Activated CD8-positive, alpha-beta memory T cell treated with anti-CD3 and anti-CD28 coated beads for 4 hours (primary cell): ENCODE measurements around the gene LBHD2.
"Not testable (repeated sequence)": the region's sequence is repeated elsewhere in the genome, so short reads cannot be mapped to it uniquely, and the experiment has no call there.

Experiments
- DNase-seq, 2 donors: peaks; one replicate each; pipeline ENCODE4 v3.0.0-alpha.2; 2020; ENCODE audit warnings: low read depth in 2 of 2

The LBHD2 gene

DNA sequence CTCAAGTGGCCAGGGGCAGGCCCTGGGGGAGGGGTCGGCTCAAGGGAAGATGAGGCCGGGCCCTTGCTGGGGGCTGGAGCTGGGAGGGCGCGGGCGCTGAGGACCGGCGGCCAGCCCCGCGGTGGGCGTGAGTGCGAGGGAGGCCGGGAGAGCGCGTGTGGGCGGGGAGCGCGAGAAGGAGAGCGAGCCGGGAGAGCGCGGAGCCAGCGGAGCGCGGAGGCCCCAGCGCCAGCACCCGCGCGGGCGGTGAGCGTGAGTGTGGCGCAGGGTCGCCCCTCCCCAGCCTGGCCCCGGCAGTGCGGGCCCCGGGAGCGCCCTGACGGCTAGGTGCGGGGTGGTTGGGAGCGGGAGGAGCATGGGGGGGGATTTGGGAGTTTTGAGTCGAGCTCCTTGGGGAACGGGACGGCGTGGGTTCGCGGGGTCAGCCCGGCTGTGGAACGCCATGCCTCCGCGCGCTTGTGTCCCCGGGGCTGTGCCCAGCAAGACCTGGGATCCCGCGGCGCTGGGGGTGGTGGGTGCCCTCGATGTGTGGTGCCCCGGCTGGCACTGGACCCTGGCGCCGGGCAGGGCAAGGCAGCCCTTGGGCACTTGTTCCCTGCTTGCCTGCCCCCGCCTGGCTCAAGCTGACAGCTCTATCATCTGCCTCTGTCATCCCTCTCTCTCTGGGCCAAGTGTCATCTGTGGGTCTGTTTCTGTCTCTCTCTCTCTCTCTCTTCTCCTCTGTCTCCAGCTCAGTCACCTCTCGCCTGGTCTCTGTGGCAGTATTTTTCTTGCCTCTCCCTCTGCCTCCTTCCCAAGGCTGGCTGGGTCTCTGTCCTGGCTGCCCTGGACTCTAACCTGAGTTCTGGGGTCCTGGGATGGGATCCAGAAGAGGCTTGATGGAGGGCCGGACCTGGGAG, at the start of gene LBHD2:
TSS of gene LBHD2 (plus strand) at position 190 of the 899 bp plus-strand sequence. CDS start 1,803 bp downstream, outside the sequence.
- no peak for DNase-seq

DNA sequence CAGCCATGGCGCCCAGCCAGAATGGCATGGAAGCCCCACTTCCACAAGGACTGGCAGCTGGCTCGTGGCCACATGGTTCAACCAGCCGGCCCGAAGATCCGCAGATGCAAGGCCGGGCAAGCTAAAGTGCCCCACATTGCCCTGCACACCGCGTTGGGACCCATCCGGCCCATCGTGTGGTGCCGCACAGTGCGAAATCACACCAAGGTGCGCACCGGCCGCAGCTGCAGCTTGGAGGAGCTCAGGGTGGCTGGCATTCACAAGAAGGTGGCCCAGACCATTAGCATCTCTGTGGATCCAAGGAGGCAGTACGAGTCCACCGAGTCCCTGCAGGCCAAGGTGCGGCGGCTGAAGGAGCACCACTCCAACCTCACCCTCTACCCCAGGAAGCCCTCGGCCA, 42.5 kb upstream of the LBHD2 start:
- no peak for DNase-seq

DNA sequence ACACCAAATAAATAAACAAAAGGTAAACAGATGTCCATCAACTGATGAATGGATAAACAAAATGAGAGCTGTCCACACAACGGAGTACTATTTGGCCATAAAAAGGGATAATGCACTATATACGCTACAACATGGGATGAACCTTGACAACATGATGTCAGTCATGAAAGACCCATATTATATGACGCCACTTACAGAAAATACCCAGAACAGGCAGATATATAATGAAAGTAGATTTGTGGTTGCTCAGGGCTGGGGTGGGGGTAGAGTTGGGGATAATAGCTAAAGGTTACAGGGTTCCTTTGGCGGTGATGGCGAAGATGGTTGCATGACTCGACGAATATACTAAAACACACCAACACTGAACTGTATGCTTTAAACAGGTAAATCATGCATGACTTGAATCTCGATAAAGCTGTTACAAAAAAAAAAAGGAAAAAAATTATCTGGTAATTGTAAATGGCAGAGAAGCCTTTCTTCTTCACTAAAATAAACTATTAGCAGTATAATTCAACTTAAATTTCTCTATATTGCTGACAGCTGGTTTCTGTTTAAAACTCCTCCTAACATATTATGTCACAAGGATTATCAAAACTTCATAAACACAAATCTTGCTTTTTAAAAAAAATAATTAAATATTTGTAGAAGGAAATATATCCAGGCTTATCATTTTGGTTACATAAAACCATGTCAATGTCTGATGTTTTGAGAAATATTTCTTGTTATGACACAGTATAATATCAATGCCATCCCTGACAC, 40.6 kb upstream of the LBHD2 start:
- no peak for DNase-seq

DNA sequence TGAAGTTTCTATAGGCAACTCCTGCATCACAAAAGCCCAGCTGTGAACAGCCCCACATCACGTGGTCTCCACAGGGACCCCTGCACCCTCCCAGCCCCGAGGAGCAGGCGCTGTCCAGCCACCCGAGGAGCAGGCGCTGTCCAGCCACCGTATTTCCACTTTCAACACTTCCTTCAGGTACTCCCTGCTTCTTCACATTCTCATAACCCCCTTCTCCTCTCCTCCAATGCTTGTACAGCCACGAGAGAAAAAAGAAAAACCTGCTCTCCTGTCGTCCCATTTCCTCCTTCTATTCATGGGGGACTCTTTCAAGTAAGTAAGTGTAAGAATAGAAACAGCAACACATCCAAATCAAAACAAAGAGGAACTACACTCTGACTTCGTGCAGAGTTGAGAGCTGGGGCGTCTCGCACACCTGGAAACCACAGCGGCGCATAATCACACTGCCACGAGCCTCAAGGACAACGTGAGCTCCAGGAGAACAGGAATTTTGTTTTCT, 38.6 kb upstream of the LBHD2 start:
- DNase-seq: no peak

DNA sequence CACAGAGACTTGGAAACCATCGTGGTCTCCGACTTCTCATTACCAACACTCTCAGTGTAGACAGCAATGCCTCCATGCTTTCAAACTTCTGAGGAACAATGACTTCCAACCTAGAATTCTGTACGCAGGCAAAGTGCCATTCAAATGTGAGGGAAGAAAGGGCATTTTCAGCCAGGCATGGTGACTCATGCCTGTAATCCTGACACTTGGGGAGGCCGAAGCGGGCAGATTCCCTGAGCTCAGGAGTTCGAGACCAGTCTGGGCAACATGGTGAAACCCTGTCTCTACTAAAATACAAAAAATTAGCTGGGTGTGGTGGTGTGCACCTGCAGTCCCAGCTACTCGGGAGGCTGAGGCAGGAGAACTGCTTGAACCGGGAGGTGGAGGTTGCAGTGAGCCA, 36.6 kb upstream of the LBHD2 start:
- DNase-seq: not testable (repeated sequence)

DNA sequence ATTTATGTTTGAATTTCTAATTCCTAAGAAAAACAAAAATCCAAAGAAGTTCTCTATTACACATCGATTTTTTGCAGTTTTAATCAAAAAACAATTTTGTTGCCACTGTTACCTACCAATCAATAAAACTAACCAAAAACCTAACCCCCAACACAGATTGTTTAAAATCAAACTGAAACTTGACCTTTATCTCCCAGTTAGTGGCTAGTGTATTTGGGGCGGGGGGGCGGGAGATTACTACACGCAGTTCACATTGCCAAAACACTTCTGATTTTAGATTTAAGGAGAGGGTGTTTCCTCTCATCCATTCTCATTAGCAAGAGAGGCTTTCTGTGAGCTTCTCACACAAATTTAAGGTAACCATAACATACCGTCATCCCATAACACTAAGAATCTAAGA, 33.1 kb upstream of the LBHD2 start:
- no peak for DNase-seq

DNA sequence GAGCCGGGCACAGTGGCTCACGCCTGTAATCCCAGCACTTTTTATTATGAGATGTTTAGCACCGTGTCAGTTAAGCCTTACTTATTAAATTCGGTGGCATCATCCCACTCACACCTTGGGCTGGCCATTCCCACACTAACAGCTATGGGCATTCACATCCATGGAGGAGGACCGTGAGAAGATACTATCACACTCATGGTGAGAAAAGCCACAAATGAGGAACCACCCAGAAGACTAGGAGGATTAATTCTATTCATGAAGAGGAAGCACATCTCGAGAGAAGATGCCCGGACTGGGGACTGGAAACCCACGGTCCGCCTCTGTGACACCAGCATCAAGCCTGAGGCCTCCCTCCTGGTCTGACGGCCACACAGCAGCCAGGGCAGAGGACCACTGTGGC, 31.6 kb upstream of the LBHD2 start:
- DNase-seq: no peak

DNA sequence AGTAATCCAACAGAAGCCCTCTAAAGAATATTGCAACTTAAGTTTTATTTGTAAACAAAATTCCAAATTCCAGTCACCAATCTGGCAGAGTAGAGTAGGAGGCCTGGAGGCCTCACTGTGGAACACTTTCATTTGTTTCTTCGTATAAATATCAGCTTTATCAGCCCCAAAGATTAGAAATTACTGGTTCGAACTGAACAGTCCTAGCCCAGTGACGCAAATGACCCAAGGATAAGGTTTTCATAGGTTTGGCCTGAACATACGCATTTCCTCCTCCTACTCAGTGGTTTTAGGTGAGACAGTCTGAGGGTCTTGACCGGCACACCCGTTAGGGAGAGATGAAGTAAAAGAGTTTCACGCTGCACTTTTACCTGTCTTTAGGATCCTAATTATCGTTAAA, 28.3 kb upstream of the LBHD2 start:
- no peak for DNase-seq

DNA sequence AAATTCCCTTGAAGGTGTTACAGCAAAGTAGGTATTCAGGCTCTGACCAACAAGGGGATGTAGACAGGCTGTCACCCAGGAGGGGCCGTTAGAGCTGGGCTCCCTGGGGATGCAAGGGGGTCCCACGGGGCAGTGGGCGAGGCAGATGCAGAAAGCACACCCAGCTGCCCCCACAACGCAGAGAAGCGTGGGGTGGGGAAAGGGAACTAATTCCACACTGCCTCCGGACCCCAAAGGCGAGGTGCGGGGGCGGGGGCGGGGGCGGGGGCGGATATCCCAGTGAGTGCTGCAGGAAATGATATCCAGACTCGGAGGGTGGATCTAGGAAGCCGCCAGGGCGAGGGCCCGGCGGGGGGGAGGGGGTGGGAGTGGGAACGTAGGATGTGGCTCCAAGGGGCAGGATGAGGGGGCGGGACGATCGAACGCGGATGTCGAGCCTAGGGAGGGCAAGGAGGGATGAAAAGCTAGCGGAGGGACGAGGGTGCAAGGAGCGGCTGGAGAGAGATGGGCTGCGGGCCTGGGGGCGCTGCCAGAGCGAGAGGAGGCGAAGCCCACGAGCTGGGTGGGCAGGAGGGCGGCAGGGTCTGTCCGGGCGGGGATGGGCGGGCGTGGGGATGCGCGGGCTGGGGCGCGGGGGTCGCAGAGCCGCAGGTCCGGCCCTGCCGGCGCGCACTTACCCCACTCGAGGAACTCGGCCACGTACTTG, 27.5 kb upstream of the LBHD2 start:
- DNase-seq: no peak

DNA sequence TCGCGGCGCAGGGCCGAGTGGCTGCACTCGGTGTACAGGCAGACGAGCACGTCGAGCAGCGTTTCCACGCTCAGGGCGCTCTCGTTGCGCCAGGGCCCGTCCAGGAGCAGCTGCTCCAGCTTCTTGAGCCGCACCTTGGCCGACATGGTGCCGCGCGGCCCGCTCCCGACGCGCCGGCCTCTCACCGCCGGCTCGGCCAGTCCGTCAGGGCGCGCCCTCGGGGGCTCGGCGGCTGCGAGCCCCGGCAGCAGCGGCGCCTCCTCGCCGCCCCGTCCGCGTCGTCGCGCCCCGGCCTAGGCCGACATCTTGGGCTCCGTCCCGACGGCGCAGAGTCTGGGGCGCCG, 27.0 kb upstream of the LBHD2 start:
- no peak for DNase-seq

DNA sequence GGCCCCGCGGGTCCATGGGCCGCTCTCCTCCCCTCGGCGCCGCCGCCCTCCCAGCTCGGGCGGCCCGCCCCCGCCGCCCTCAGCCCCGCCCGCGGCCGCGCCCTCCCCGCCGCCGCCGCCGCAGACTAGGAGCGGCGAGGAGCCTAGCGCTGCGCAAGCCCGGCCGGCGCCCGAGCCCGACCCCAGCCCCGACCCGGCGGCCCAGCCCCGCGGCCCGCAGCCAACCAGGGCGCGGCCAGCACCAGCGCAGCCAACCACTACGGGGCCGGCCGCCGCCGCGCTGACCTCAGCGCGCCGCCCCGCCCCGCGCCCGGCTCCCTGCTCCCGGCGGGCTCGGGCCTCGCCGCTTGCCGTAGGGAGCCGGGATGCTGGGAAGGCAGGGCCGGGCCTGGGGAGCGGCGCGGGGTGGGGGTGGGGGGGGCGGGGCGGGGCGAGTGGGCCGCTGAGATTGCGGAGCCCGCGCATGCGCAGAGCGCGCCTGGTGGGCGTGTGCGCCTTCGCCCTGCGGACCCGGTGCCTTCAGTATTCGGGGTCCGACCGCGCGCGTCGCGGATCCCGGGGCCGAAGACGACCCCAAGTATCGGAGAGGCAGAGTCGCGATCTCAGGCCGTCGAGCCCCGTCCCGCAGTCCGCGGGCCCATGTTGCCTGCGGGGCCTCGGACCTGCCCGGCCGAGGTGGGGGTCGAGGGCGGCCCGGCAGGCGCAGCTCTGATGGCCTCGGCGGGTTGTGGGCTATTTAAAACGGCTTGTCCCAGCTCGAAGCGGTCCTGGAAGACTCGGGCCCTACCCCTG, 26.4 kb upstream of the LBHD2 start, which contains the start of gene CDC42BPB:
TSS of gene CDC42BPB (minus strand) at position 178 of the 792 bp plus-strand sequence. CDS start 376 bp downstream, outside the sequence.
- DNase-seq: no peak

DNA sequence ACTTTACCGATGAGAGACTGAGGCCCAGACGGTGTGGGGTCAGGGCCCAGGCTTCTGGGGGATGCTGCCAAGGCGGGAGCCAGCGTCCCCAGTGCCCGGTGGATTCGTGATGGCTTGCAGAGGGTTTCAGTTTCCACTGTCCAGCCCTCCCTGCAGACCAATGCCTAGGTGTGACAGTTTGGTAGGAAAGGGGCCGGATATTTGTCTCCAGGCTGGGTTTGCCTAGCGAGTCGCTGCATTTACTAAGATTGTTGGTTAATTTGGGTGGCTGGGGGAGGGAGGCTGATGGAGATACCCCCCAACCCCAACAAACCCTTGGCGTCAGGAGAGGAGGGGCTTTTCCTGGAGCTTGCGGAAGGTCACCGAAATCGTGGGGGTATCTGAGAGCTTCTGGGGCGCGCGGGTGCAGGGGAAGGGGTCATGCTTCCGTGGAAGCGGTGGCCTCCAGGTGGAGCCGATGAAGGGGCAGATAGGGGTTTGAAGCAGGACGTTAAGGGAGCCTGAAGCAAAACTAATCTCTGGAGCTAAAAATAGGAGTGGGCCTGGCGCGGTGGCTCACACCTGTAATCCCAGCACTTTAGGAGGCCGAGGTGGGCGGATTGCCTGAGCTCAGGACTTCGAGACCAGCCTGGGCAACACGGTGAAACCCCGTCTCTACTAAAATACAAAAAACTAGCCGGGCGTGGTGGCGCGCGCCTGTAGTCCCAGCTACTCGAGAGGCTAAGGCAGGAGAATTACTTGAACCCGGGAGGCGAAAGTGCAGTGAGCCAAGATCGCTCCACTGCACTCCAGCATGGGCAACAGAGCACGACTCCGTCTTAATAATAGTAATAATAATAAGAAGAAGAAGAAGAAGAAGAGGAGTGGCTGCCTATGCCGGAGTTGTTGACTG, 25.6 kb upstream of the LBHD2 start:
- DNase-seq: no peak

DNA sequence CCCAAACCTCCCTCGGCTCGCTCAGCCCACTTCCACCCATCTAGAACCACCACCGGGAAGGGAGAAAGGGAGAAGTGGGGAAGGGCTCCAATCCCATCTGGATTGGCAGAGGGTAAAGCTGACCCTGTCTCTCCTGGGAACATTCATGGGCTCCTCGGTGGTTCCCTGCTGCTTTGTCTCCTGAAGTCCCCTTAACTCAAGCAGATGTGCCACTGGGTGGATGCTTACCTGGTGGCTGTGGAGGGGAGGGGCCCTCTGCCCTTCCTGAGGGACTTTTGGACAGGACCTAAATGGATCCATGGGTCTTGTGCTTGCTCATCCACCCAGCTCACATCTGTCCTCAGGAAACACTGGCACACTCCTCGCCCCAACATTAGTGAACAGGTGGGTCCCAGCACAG, 24.5 kb upstream of the LBHD2 start:
- no peak for DNase-seq

DNA sequence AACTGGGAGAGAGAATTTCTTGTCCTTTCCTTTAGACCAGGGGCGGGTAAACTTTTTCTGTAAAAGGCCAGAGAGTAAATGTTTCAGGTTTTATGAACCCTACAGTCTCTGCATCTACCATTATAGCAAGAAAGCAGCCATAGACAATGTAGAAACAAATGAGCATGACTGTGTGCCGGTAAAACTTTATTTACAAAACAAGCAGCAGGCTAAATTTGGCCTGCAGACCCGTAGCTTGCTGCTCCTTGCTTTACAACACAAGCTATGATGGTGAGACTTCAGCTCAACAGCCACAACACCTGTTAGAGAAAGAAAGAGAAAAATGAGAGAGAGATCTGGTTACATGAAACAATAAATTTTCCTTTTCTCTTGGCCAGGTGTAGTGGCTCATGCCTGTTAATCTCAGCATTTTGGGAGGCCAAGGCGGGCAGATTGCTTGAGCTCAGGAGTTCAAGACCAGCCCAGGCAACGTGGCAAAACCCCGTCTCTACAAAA, 22.5 kb upstream of the LBHD2 start:
- DNase-seq: no peak

DNA sequence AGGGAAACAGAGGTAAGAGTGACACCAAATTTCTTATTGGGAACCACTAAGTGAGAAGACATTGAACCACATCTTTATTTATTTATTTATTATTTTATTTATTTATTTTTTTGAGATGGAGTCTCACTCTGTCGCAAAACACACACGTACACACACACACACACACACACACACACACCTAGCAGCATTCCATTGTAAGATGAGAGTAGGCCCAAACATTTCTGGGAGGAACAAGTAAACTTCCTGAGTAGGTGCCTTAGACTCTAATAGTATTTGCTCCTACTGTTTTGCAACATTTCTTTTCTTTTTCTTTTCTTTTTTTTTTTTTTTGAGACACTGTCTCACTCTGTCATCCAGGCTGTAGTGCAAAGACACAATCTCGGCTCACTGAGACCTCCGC, 19.6 kb upstream of the LBHD2 start:
- DNase-seq: no peak

DNA sequence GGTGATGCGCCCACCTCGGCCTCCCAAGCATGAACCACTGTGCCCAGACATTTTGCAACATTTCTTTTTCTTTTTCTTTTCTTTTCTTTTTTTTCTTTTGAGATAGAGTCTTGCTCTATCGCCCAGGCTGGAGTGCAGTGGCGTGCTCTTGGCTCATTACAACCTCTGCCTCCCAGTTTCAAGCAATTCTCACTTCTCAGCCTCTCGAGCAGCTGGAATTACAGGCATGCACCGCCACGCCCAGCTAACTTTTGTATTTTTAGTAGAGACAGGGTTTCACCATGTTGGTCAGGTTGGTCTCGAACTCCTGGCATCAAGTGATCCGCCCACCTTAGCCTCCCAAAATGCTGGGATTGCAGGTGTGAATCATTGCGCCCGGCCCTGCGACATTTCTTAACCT, 19.0 kb upstream of the LBHD2 start:
- no peak for DNase-seq

DNA sequence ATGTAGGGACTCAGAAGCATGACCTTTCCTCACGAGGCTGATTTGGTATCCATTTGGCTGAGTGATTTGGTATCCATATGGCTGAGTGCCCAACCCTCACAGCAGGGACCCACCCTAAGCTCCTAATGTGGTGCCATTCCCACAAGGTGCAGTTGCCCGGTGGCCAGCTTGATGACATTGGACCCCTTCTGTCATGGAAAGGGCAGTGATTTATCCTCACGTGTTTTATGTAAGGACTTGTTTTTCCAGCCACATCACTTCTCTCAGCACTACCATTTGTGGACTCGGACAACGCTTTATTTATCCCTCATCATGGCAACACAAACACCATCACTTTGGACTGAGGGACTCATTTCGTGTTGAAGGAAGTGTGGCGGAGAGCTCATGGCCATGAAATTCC, 18.1 kb upstream of the LBHD2 start:
- DNase-seq: no peak

DNA sequence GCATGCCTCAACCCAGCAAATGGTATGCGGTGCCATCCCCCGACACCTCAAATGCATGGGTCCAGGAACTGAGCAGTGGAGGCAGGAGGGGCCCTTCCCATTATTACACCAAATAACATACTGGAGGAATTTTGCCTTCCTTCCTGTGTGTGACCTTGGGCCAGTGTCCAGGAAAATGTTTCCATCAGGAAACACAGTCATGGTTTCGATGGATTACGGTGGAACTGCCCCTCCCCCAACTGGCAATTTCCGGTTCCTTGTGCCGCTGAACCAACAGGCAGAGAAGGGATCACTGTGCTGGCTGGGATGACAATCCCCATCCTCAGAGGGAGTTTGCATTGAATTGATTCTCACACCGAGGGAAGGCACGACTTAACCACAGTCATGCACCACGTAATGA, 17.6 kb upstream of the LBHD2 start:
- DNase-seq: no peak

DNA sequence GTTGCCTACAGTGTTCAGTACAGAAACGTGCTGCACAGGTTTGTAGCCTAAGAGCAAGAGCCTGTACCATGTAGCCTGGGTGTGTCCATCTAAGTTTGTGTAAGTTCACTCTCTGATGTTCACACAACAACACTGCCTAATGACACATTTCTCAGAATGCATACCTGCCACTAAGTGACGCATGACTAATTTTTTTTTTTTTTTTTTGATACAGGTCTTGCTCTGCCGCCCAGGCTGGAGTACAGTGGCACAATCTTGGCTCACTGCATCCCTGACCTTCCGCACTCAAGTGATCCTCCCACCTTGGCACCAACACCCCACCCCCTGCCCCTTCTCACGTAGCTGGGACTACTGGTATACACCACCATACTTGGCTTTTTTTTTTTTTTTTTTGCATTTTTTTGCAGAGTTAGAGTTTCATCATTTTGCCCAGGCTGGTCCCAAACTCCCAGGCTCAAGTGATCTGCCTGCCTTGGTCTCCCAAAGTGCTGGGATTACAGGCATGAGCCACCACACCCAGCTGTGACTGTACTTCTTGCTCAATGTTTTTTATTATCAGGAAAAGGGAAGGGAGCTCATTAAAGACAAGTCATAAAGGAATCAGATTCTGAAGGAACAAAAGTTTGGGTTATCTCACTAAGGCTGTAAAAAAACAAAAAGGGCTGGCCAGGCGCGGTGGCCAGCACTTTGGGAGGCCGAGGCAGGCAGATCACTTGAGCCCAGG, 16.6 kb upstream of the LBHD2 start:
- no peak for DNase-seq
